GM10847 (cell line): ENCODE results near the gene EML3.
A peak's percentile ranks its signal among the peaks of the same experiment; 100 is the strongest.

Source experiments
- POLR2A ChIP-seq: IDR thresholded peaks from 2 replicates; pipeline ENCODE4 v1.6.1; 2011; ENCODE audit not compliant: insufficient read length; ENCODE audit errors: extremely low read depth

EML3 gene

GRCh38 chr11:62627713-62628112 lies 15.1 kb upstream of the EML3 start:
- no peak for TF ChIP-seq POLR2A

GRCh38 chr11:62622476-62623089 lies 10.0 kb upstream of the EML3 start:
- TF ChIP-seq POLR2A = no peak

GRCh38 chr11:62621567-62622470 lies 9.2 kb upstream of the EML3 start, which contains the start of gene B3GAT3:
B3GAT3 (minus strand) TSS chr11:62621986; CDS start chr11:62621947, 39 bp downstream.
- TF ChIP-seq POLR2A = peak; percentile 67

- no peak for TF ChIP-seq POLR2A
Measured at GRCh38 chr11:62621027-62621566, 8.5 kb upstream of the EML3 start.

GRCh38 chr11:62615521-62615920 lies 2.9 kb upstream of the EML3 start:
- no peak for TF ChIP-seq POLR2A

GRCh38 chr11:62614275-62614674 lies 1.7 kb upstream of the EML3 start:
- TF ChIP-seq POLR2A = no peak

GRCh38 chr11:62613291-62613778 lies 760 bp upstream of the EML3 start:
- TF ChIP-seq POLR2A = no peak

GRCh38 chr11:62611705-62612365 lies 740 bp downstream of the EML3 start:
- TF ChIP-seq POLR2A = no peak

GRCh38 chr11:62610814-62611704 lies 1.5 kb downstream of the EML3 start:
- TF ChIP-seq POLR2A = no peak

GRCh38 chr11:62610403-62610802 lies 2.2 kb downstream of the EML3 start:
- TF ChIP-seq POLR2A = no peak

- no peak for TF ChIP-seq POLR2A
Measured at GRCh38 chr11:62608776-62609175, 3.8 kb downstream of the EML3 start.

GRCh38 chr11:62607714-62608113 lies 4.9 kb downstream of the EML3 start:
- TF ChIP-seq POLR2A = no peak

- no peak for TF ChIP-seq POLR2A
Measured at GRCh38 chr11:62605902-62606301, 6.7 kb downstream of the EML3 start.

- TF ChIP-seq POLR2A = no peak
Measured at GRCh38 chr11:62605467-62605866, 7.1 kb downstream of the EML3 start.
